Prostate gland (tissue), 2 donors: ENCODE data around the gene PRKAR2A. TPM values are rescaled to one million over a fixed set of nuclear protein-coding genes. Genes with fewer than 3 reads are reported as not detected.

Experiments
- DNase-seq: peaks from one replicate; pipeline ENCODE4 v3.0.0-alpha.2; 2019; ENCODE audit warnings: low spot score
- H3K27ac ChIP-seq, 2 donors: fragments of 200-600 bp; sonication (generic); 2 replicates each; pipeline ENCODE4 v1.5.1; 2017 to 2019
- H3K27me3 ChIP-seq: fragments of 200-600 bp; sonication (generic); replicated peaks from 2 replicates; pipeline ENCODE4 v1.5.1; 2019; ENCODE audit not compliant: insufficient read depth
- H3K36me3 ChIP-seq, 2 donors: fragments of 200-600 bp; sonication (generic); 1 replicate in 1 of 2; 2 replicates in 1 of 2; pipeline versions ENCODE4 v1.5.1 to v1.8.1; 2017 to 2019
- H3K4me1 ChIP-seq: fragments of 200-600 bp; sonication (generic); replicated peaks from 2 replicates; pipeline ENCODE4 v1.5.1; 2019
- H3K4me3 ChIP-seq, 2 donors: fragments of 200-600 bp; sonication (generic); 2 replicates each; pipeline ENCODE4 v1.5.1; 2017 to 2019
- H3K9me3 ChIP-seq: fragments of 200-600 bp; sonication (generic); 2 replicates; pipeline ENCODE4 v1.5.1; 2017
- CTCF ChIP-seq, 4 experiments: fragments of 200-600 bp in 2 of 4; fragments of 450-650 bp in 2 of 4; sonication (generic) in 2 of 4; IDR thresholded peaks; 1 replicate in 3 of 4; 2 replicates in 1 of 4; pipeline ENCODE4 v1.5.1; 2016 to 2019; ENCODE audit warnings: antibody characterized with exemption in 4 of 4, mild to moderate bottlenecking in 2 of 4, moderate library complexity in 2 of 4
- POLR2A ChIP-seq: fragments of 450-650 bp; IDR thresholded peaks from one replicate; pipeline ENCODE4 v1.6.1; 2016; ENCODE audit warnings: antibody characterized with exemption, mild to moderate bottlenecking
- POLR2AphosphoS5 ChIP-seq: sonication (generic); formaldehyde crosslinking; IDR thresholded peaks from one replicate; pipeline ENCODE4 v1.6.1; 2017; ENCODE audit warnings: antibody characterized with exemption
- WGBS: methylation state at CpG from one replicate; pipeline ENCODE4 v1.1.5; 2018; 5-methylcytosine and 5-hydroxymethylcytosine counted together
- intact Hi-C: fragments of 100-400 bp; cut with DNase I; formaldehyde crosslinking; loops from one replicate; pipeline ENCODE4 v1.14.2; 2022
- total RNA-seq, 2 donors: library from RNA; depleted of rRNA; stranded (reverse); fragments of >200 nt; gene quantifications; one replicate each; pipeline ENCODE4 v1.1.0, GENCODE V29; 2016

PRKAR2A gene
- total RNA-seq, 2 donors from 2014 or later = 33.7 to 35.3 TPM

- H3K4me1 ChIP-seq = no peaks in the 10 kb centered on the region
- no peaks in the 10 kb centered on the region for H3K27me3 ChIP-seq
- no peak overlapping the region for H3K27ac ChIP-seq
- WGBS = 88% methylated on average over 6 of the region's 6 CpGs
- TF ChIP-seq POLR2AphosphoS5 = no peak
- TF ChIP-seq POLR2A = no peak
- no peak for TF ChIP-seq CTCF (IDR thresholded peaks at IDR 0.05)
- no peaks in the 10 kb centered on the region for H3K36me3 ChIP-seq
- intact Hi-C loops = no loop called here
- H3K9me3 ChIP-seq = no peaks in the 10 kb centered on the region
- H3K4me3 ChIP-seq = no peak overlapping the region
- no peak for DNase-seq
These were observed 31.8 kb upstream of the PRKAR2A start for GRCh38 chr3:48879307-48879993.

GRCh38 chr3:48877671-48878070 is 30.0 kb upstream of the PRKAR2A start:
- H3K27me3 ChIP-seq = no peaks in the 10 kb centered on the region
- no peak overlapping the region for H3K4me3 ChIP-seq
- H3K4me1 ChIP-seq = no peaks in the 10 kb centered on the region
- H3K9me3 ChIP-seq = no peaks in the 10 kb centered on the region
- DNase-seq = no peak
- intact Hi-C loops = no loop called here
- H3K36me3 ChIP-seq = no peaks in the 10 kb centered on the region
- H3K27ac ChIP-seq = no peak overlapping the region
- no peak for TF ChIP-seq POLR2AphosphoS5
- no peak for TF ChIP-seq POLR2A
- TF ChIP-seq CTCF (IDR thresholded peaks at IDR 0.05) = no peak
- WGBS = 91% methylated on average over 8 of the region's 8 CpGs

GRCh38 chr3:48863122-48863521 is 15.4 kb upstream of the PRKAR2A start:
- DNase-seq = no peak

GRCh38 chr3:48859206-48859605 is 11.5 kb upstream of the PRKAR2A start:
- no peak overlapping the region for H3K4me3 ChIP-seq
- intact Hi-C loops = no loop called here
- TF ChIP-seq POLR2A = no peak
- no peak for TF ChIP-seq CTCF (IDR thresholded peaks at IDR 0.05)
- TF ChIP-seq POLR2AphosphoS5 = no peak
- WGBS = 70% methylated on average over 2 of the region's 2 CpGs
- H3K36me3 ChIP-seq = no peaks in the 10 kb centered on the region
- no peaks in the 10 kb centered on the region for H3K9me3 ChIP-seq
- no peak overlapping the region for H3K27ac ChIP-seq
- H3K27me3 ChIP-seq = no peaks in the 10 kb centered on the region
- no peak for DNase-seq
- no peaks in the 10 kb centered on the region for H3K4me1 ChIP-seq

More at GRCh38 chr3:48863122-48863521, 15.4 kb upstream of the PRKAR2A start:
- 99% methylated on average over 3 of the region's 3 CpGs for WGBS
- Histone ChIP-seq H3K4me1 (no peaks in the 10 kb centered on the region), H3K27me3 (no peaks in the 10 kb centered on the region), H3K9me3 (no peaks in the 10 kb centered on the region), H3K4me3 (no peak overlapping the region), H3K27ac (no peak overlapping the region), H3K36me3 (no peaks in the 10 kb centered on the region)
- intact Hi-C loops = no loop called here
- TF ChIP-seq CTCF (IDR thresholded peaks at IDR 0.05) = no peak

GRCh38 chr3:48858709-48859108 is 11.0 kb upstream of the PRKAR2A start:
- Histone ChIP-seq H3K36me3 (no peaks in the 10 kb centered on the region), H3K9me3 (no peaks in the 10 kb centered on the region), H3K4me1 (no peaks in the 10 kb centered on the region), H3K27ac (no peak overlapping the region), H3K27me3 (no peaks in the 10 kb centered on the region), H3K4me3 (no peak overlapping the region)
- no peak for TF ChIP-seq POLR2A
- TF ChIP-seq POLR2AphosphoS5 = no peak
- DNase-seq = no peak
- WGBS = 87% methylated on average over 2 of the region's 2 CpGs
- intact Hi-C loops = no loop called here
